HG03066 (cell line): ENCODE data around the gene TRPM4.
"Not testable (repeated sequence)": the region's sequence is repeated elsewhere in the genome, so short reads cannot be mapped to it uniquely, and the experiment has no call there.

Experiments used
- ATAC-seq: cut with Tn5 transposase; IDR thresholded peaks from one replicate; pipeline ENCODE4 v1.9.1; 2021; ENCODE audit warnings: low read depth; ENCODE audit not compliant: unreplicated experiment

Gene TRPM4

GRCh38 chr19:49223472-49223871 is 65.9 kb downstream of the TRPM4 start:
- ATAC-seq: no peak

GRCh38 chr19:49224441-49224840 is 66.8 kb downstream of the TRPM4 start:
- ATAC-seq: not testable (repeated sequence)

- ATAC-seq: no peak
Measured at GRCh38 chr19:49224879-49225278, 67.3 kb downstream of the TRPM4 start.

GRCh38 chr19:49229416-49229815 is 71.8 kb downstream of the TRPM4 start:
- no peak for ATAC-seq

GRCh38 chr19:49231389-49231788 is 73.8 kb downstream of the TRPM4 start:
- no peak for ATAC-seq

GRCh38 chr19:49231804-49232203 is 74.2 kb downstream of the TRPM4 start:
- no peak for ATAC-seq

GRCh38 chr19:49233163-49233562 is 75.6 kb downstream of the TRPM4 start:
- ATAC-seq: no peak

- no peak for ATAC-seq
Measured at GRCh38 chr19:49241769-49242168, 84.2 kb downstream of the TRPM4 start.

GRCh38 chr19:49243129-49243528 is 85.5 kb downstream of the TRPM4 start:
- no peak for ATAC-seq

GRCh38 chr19:49243726-49244125 is 86.1 kb downstream of the TRPM4 start:
- ATAC-seq: no peak

GRCh38 chr19:49244256-49244655 is 86.7 kb downstream of the TRPM4 start:
- ATAC-seq: no peak

- ATAC-seq: no peak
Measured at GRCh38 chr19:49247676-49248075, 90.1 kb downstream of the TRPM4 start.

- no peak for ATAC-seq
Measured at GRCh38 chr19:49249933-49250332, 92.3 kb downstream of the TRPM4 start.

GRCh38 chr19:49255674-49256073 is 98.1 kb downstream of the TRPM4 start:
- no peak for ATAC-seq

- no peak for ATAC-seq
Measured at GRCh38 chr19:49256691-49257090, 99.1 kb downstream of the TRPM4 start.
